Activated naive CD8-positive, alpha-beta T cell treated with anti-CD3 and anti-CD28 coated beads for 36 hours (primary cell): ENCODE measurements around the gene NKD1. TPM values are rescaled to one million over a fixed set of nuclear protein-coding genes. Genes with fewer than 3 reads are reported as not detected.

Experiments used
- DNase-seq: peaks from one replicate; pipeline ENCODE4 v3.0.0; 2021
- H3K27ac Mint-ChIP-seq: one replicate; pipeline ENCODE4 v1.8.0; 2022; ENCODE audit warnings: mild to moderate bottlenecking, moderate library complexity, mixed read lengths
- H3K27me3 Mint-ChIP-seq: one replicate; pipeline ENCODE4 v1.8.0; 2022; ENCODE audit warnings: mild to moderate bottlenecking, mixed read lengths
- H3K36me3 Mint-ChIP-seq: one replicate; pipeline ENCODE4 v1.8.0; 2021; ENCODE audit warnings: mild to moderate bottlenecking, mixed read lengths
- H3K4me1 Mint-ChIP-seq: one replicate; pipeline ENCODE4 v1.8.0; 2021; ENCODE audit warnings: mixed read lengths
- H3K4me3 Mint-ChIP-seq: one replicate; pipeline ENCODE4 v1.8.0; 2022; ENCODE audit warnings: mild to moderate bottlenecking, moderate library complexity, mixed read lengths
- H3K9me3 Mint-ChIP-seq: one replicate; pipeline ENCODE4 v1.8.0; 2022; ENCODE audit warnings: mixed read lengths
- total RNA-seq, 2 experiments: library from RNA; stranded (reverse); gene quantifications; one replicate each; pipeline ENCODE4 v1.2.3, GENCODE V29; 2021

NKD1 gene
- total RNA-seq, 2 experiments from 2014 or later = 0.86 to 0.87 TPM

DNA sequence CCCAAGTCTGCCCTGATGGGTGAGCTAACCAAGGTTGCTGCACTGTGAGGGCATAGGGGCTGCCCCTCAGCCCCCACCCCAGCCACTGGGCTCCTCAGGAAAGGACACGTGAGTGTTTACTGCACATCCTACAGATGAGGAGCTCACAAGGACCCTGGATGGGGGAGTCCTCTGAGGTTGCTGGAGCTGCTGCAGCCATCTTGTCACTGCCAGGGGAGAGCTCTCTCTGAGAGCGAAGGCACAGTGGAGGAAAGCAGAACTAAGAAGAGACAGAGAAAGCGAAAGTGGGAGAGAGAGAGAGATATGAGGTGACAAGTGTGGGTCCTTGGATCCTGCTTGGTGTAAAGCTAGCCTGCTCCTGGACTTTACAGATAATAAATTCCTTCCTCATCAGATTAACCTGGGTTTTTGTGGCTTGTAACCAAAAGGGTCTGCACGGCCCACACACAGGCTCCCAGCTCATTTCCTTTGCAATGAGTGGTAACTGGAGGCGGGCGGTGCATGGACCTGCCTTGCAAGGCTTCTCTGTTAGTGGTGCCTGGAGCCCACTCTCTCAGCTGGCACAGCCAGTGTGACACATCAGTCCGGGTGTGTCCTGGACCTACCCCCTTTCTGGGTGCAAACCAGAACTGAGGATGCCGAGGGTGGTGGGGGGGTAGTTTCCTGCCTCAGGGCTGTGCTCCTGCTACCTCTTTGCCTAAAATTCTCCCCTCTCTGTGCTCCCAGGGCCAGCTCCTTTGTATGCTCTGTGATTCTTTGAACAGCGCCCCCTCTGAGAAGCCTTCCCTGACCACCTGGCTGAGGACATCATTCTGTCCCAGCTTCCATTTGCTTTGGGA is 118.7 kb downstream of the NKD1 start:
- H3K36me3 Mint-ChIP-seq = peaks cover 16% of the 10 kb centered on the region
- peaks cover 34% of the 10 kb centered on the region for H3K4me1 Mint-ChIP-seq
- no peaks in the 10 kb centered on the region for H3K27me3 Mint-ChIP-seq
- peaks cover 7% of the 10 kb centered on the region for H3K9me3 Mint-ChIP-seq
- H3K27ac Mint-ChIP-seq = peak overlapping the region; percentile 81
- peak overlapping the region; percentile 65 for H3K4me3 Mint-ChIP-seq
- DNase-seq = peak; percentile 47

DNA sequence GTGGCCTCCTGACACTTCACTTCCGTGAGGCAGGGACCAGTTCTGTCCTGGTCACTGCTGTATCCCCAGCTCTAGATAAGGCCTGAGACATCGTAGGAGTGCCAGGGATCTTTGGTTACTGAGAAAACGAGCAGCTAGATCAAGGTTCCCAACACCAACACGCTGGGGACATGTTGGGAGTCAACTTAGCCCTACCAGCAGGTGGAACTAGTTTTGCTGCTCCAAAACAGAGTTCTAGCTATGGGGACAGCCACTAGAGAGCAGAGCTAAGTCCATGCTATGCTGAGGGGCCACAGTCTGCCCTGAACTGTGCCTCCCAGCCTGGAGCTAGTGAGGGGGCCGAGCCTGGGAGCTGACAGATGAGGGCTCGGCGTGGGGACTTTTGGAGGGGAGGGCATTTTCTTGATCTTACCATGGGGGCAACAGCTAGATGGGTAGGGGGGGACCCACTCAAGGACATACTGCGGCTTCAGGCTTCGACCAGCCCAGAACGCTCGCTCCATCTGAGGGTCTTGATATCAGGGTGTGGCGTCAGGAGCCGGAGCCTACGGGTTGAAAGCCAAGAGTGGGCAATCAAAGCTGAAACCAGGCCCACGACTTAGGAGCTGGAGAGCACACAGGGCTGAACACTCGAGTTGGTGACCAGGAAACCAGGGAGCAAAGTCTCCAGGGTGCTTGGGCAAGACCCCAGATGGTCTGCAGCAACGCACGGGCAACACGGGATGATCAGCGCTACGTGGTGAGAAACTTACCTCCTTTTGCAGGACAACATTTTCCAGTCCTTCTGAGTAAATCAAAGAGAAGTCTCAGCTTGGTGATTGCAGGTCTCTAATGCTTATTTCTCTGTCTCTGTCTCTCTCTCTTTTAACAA is 119.5 kb downstream of the NKD1 start:
- Mint-ChIP-seq H3K4me1 (peaks cover 34% of the 10 kb centered on the region), H3K4me3 (peak overlapping the region; percentile 65), H3K36me3 (peaks cover 24% of the 10 kb centered on the region), H3K9me3 (peaks cover 14% of the 10 kb centered on the region), H3K27me3 (no peaks in the 10 kb centered on the region), H3K27ac (peak overlapping the region; percentile 81)
- no peak for DNase-seq

- H3K9me3 Mint-ChIP-seq = peaks cover 17% of the 10 kb centered on the region
- peaks cover 34% of the 10 kb centered on the region for H3K4me1 Mint-ChIP-seq
- DNase-seq = no peak
- H3K27ac Mint-ChIP-seq = no peak overlapping the region
- H3K36me3 Mint-ChIP-seq = peaks cover 30% of the 10 kb centered on the region
- H3K27me3 Mint-ChIP-seq = no peaks in the 10 kb centered on the region
- no peak overlapping the region for H3K4me3 Mint-ChIP-seq
Observed at GRCh38 chr16:50668368-50669008, 120.3 kb downstream of the NKD1 start.

DNA sequence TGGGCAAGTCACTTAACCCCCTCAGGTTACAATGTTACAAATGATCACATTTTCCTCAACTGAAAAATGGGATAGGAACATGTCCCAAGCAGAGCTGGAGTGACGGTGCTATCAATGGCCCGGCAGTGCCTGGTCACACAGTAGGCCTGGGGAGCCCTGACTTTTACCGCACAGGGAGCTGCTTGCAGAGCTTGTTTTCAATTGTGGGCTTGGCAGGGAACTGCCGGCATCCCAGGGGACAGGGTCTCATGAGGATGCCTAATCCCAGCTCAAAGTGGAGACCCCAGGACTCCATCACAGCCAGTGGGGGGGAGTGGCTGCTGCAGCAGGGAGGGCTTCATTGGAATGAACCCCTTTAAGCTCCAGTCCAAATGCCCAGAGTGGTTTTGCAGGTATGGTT is 121.5 kb downstream of the NKD1 start:
- no peaks in the 10 kb centered on the region for H3K27me3 Mint-ChIP-seq
- peaks cover 33% of the 10 kb centered on the region for H3K4me1 Mint-ChIP-seq

GRCh38 chr16:50670476-50670875 is 122.3 kb downstream of the NKD1 start:
- H3K4me3 Mint-ChIP-seq = no peak overlapping the region
- peaks cover 49% of the 10 kb centered on the region for H3K36me3 Mint-ChIP-seq
- no peak for DNase-seq
- peak overlapping the region; percentile 42 for H3K27ac Mint-ChIP-seq
- peaks cover 19% of the 10 kb centered on the region for H3K9me3 Mint-ChIP-seq
- peaks cover 28% of the 10 kb centered on the region for H3K4me1 Mint-ChIP-seq
- H3K27me3 Mint-ChIP-seq = no peaks in the 10 kb centered on the region

More for the DNA sequence above, 121.5 kb downstream of the NKD1 start:
- Mint-ChIP-seq H3K27ac (no peak overlapping the region), H3K36me3 (peaks cover 41% of the 10 kb centered on the region), H3K4me3 (no peak overlapping the region), H3K9me3 (peaks cover 19% of the 10 kb centered on the region)
- no peak for DNase-seq

DNA sequence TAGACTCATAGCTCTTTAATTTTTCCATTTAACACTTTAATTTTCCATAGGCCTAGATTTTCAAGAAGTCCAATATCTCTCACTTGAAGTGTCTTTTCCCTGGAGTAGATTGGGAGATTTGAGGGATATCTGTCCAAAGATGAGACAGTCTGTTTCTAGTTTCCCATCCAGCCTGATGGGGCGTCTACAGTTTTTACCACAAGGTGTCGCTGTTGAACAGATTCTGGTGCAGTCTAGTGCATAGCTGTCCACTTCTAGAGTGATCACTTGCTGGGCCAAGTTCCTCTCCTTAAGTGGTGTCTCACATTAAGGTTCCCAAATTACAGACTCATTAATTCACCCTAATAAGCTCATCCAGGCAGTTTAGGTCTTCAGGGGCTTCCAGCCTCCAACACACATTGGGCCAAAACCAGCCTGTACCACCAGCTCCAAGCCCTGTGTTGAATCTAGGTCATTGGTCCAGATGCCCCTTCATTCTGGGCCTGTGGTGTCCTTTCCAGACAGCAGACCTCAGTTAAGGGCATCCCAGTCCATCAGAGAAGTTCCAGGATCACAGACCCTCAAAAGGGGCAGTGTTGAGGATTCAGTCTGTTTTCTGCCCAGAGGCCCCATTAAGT is 123.6 kb downstream of the NKD1 start:
- DNase-seq = peak; percentile 51
- peaks cover 19% of the 10 kb centered on the region for H3K9me3 Mint-ChIP-seq
- no peak overlapping the region for H3K4me3 Mint-ChIP-seq
- H3K4me1 Mint-ChIP-seq = peaks cover 23% of the 10 kb centered on the region
- peak overlapping the region; percentile 14 for H3K27ac Mint-ChIP-seq
- H3K36me3 Mint-ChIP-seq = peaks cover 58% of the 10 kb centered on the region
- H3K27me3 Mint-ChIP-seq = no peaks in the 10 kb centered on the region

DNA sequence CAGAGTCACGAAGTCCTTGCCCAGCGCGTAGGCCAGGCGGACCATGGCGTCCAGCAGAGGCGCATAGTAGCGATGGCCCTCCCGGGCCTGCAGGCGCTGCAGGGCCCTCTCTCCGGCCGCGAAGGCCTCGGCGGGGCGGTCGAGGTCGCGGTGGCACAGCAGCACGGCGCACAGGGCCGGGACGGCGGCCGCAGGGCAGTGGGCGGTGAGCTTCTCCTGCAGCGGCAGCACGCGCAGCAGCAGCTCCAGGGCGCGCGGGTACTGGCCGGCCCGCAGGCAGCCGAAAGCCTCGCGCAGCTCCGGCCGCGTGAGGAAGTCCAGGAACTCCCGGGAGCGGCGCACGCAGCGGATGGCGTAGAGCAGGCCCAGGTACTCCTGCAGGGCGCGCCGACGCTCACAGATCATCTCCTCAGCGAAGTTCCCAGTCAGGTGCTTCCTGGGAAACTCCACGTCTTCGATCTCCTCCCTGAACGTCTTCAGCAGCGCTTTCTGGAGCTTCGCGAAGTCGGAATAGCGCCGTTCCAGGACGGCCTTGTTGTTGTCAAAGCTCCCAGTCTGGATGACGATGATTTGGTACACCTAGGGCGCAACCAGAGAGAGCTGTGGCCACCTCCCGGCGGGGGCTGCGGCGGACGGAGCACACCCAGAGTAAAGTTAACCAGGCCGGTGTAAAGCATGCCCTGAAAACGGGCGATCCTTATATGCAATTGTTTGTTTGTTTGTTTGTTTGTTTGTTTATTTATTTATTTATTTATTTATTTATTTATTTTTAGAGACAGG is 125.5 kb downstream of the NKD1 start:
- no peaks in the 10 kb centered on the region for H3K27me3 Mint-ChIP-seq
- no peak for DNase-seq
- peaks cover 19% of the 10 kb centered on the region for H3K4me1 Mint-ChIP-seq
- peaks cover 19% of the 10 kb centered on the region for H3K9me3 Mint-ChIP-seq
- peaks cover 69% of the 10 kb centered on the region for H3K36me3 Mint-ChIP-seq
- H3K4me3 Mint-ChIP-seq = no peak overlapping the region
- no peak overlapping the region for H3K27ac Mint-ChIP-seq

DNA sequence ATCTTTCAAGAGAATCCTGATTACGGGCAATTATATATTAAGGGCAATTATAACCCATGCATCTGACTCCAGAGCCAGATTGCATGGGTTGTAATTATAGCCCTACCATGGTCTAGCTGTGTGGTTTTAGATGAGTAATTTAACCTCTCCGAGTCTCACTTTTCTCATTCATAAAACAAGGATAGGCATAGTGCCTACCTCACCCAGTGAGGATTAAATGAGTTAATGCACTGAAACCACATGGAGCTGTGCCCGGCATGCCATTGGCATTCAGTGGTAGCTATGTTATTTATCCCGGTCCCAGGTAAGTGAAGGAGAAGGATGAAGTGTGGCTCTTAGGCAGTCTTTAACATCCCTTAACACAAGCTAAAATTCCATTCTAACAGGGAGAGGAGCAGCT is 126.6 kb downstream of the NKD1 start:
- no peaks in the 10 kb centered on the region for H3K27me3 Mint-ChIP-seq
- H3K36me3 Mint-ChIP-seq = peaks cover 71% of the 10 kb centered on the region
- H3K4me1 Mint-ChIP-seq = peaks cover 29% of the 10 kb centered on the region
- no peak overlapping the region for H3K27ac Mint-ChIP-seq
- no peak for DNase-seq
- H3K9me3 Mint-ChIP-seq = peaks cover 19% of the 10 kb centered on the region
- H3K4me3 Mint-ChIP-seq = no peak overlapping the region

DNA sequence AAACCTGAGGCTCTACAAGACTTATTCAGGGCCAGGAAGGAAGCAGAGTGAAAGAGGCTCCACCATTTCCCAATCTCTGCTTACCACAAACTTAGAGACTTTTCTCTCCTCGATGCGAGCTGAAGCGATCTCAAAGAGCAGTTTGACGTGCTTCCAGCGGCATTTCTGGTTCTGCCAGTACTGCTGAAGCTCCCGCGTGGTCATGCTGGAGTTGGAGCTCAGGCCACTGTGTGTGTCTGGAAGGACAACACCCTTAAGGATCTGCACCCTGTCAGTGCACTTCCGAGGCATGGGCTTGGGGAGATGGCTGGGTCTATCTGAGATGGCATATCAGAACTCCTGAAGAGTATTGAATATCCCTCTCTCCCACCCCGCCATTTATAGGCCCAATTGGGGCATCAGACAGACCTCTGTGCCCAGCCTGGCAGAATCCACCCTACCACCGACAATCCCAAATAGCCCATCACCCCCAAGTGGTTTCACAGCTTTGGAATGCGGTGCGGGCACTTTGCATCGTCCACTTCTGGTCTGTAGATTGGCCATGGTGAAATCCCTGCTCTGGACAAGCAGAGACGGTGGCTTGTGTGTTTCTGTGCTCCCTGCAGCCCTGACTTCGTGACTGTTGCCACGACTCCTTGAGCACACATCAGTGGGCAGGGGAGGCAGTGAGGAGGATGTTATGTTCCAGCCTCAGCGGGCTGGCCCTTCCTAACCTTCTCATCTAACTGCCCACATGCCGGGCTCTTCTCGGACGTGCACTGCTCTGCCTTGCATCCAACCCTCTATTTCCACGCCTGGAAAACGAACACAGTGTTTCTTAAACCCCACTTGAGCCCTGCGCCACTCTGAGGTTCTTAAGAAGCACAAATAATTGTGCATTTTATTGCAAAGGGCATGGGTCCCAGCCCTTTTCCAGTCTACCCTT is 127.8 kb downstream of the NKD1 start:
- peaks cover 19% of the 10 kb centered on the region for H3K9me3 Mint-ChIP-seq
- H3K27ac Mint-ChIP-seq = peak overlapping the region; percentile 1
- no peak overlapping the region for H3K4me3 Mint-ChIP-seq

DNA sequence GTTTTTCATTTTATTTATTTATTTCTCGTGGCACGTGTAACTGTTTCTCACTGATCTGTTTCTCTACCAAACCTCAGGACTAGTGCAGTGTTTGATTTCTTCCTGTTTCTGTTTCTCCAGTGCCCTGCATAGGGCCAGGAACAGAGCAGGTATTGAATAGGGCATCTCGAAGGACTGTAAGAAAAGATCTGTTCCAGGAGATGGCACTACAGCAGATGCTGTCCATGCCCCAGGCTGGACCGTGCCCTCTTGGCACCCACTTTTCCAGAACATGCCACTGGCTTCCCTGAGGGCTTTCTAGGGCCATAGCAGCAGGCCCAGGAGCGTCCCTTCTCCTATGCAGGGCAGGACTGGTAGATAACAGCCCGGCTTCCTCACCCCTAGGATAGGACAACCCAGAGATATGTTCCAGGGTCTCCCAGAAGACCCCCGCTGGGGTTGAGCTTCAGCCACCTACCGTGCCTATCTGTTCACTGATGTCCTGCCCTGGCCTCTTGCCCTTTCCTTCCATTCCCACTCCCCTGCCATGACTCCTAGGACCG is 128.6 kb downstream of the NKD1 start:
- H3K27ac Mint-ChIP-seq = peak overlapping the region; percentile 22
- peaks cover 13% of the 10 kb centered on the region for H3K9me3 Mint-ChIP-seq
- no peak overlapping the region for H3K4me3 Mint-ChIP-seq
- no peaks in the 10 kb centered on the region for H3K27me3 Mint-ChIP-seq
- H3K4me1 Mint-ChIP-seq = peaks cover 36% of the 10 kb centered on the region
- no peak for DNase-seq
- H3K36me3 Mint-ChIP-seq = peaks cover 59% of the 10 kb centered on the region

More for the DNA sequence above, 127.8 kb downstream of the NKD1 start:
- peaks cover 34% of the 10 kb centered on the region for H3K4me1 Mint-ChIP-seq
- H3K36me3 Mint-ChIP-seq = peaks cover 66% of the 10 kb centered on the region
- H3K27me3 Mint-ChIP-seq = no peaks in the 10 kb centered on the region
- DNase-seq = no peak

DNA sequence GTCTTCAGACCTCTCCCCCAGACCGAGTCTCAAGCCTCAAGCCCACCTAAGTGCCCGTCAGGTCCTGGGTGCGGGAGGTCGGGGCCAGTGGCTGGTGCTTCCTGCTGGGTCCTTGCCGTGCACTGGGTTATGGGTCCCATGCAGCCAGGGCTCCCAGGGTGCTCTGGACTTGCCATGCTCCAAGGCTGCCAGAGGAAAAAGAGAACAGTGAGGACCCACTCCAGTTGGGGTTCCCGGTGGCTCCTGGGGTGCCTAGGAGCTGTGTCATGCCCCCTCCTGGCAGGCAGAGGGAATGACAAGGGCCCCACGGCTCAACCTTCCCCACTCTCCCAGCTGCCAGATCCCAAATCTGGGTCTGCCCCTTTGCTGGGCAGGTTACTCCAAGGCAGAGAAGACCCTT is 129.2 kb downstream of the NKD1 start:
- no peak overlapping the region for H3K27ac Mint-ChIP-seq
- H3K4me3 Mint-ChIP-seq = no peak overlapping the region
- peaks cover 53% of the 10 kb centered on the region for H3K36me3 Mint-ChIP-seq
- H3K4me1 Mint-ChIP-seq = peaks cover 41% of the 10 kb centered on the region
- no peak for DNase-seq
- peaks cover 9% of the 10 kb centered on the region for H3K9me3 Mint-ChIP-seq
- no peaks in the 10 kb centered on the region for H3K27me3 Mint-ChIP-seq

DNA sequence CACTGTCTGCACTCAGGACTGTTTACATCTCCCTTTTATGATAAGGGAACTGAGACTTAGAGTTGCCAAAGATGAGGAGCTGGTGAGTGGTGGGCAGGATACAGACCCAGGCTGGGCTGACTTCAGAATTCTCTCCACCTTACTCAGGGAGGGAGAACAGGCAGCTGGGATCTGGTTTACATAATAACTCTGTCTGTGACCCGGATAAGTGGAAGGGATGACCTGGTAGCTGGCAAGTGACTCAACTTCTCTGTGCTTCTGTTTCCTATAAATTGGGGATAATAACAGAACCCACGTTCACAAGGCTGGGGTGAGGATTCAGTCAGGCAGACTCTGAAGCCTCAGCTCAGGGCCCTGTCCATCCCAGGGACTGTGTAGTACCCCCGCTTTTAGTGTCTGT is 130.3 kb downstream of the NKD1 start:
- Mint-ChIP-seq H3K36me3 (peaks cover 43% of the 10 kb centered on the region), H3K4me3 (peak overlapping the region; percentile 40), H3K4me1 (peaks cover 53% of the 10 kb centered on the region), H3K27ac (peak overlapping the region; percentile 55), H3K9me3 (peaks cover 3% of the 10 kb centered on the region), H3K27me3 (no peaks in the 10 kb centered on the region)
- DNase-seq = no peak

DNA sequence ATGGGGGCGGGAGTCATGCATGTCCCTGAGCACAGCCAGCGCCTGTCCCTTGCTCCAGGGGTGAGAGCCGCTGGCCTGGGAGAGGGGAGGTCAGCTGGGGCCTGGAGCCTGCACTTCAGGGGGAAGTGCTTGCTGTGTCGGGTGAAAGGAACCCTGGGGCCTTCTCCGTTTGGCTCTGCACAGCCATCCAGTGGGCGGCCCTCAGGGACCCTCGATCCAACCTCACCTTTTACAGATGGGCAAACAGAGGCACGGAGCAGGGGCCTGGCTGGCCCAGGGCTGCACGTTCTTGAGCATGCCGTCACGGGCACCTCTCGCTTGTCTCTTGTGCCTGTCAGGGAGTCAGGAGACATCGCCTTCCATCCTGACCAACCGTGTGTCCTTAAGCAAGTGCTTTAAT is 131.1 kb downstream of the NKD1 start:
- Mint-ChIP-seq H3K9me3 (no peaks in the 10 kb centered on the region), H3K4me3 (peak overlapping the region; percentile 83), H3K27me3 (no peaks in the 10 kb centered on the region), H3K27ac (peak overlapping the region; percentile 55), H3K36me3 (peaks cover 41% of the 10 kb centered on the region), H3K4me1 (peaks cover 60% of the 10 kb centered on the region)
- no peak for DNase-seq
